ENCODE measurements around the gene KRT77.

DNA sequence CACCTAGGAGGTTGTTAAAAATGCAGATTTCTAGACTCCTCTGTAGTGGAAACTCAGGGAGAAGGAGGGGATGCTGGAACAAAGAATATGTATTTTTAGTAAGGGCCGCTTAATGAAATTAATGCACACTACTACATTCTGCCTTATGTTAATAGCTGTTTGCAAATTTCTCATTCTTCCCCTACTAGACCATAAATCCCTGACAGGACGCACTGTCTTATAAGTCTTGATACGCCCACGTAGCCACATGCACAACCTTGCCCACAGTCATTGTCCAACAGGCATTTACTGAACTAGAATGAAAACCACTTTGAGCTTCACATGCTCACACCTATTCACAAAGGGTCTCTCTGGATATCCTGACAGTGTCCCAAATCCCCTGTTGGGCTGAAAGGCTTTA, 61.9 kb downstream of the KRT77 start:
- TF ChIP-seq CTCF (conservative IDR thresholded peaks at IDR 0.05; ENCODE audit: low read depth, low read length) (no peak), EZH2phosphoT487 (IDR thresholded peaks at IDR 0.05; ENCODE audit: borderline replicate concordance, low read length) (no peak), EZH2 (IDR thresholded peaks at IDR 0.05; ENCODE audit: low read length, unreplicated experiment) (no peak)

All from PC-3 (cell line).